GM12878 (cell line): ENCODE measurements around the gene C1D. TPM values are rescaled to one million over a fixed set of nuclear protein-coding genes. Genes with fewer than 3 reads are reported as not detected.

Experiments used
- ATAC-seq: fragments of 200-7000 bp; cut with Tn5 transposase; 3 replicates; pipeline ENCODE4 v1.9.1; 2020; ENCODE audit warnings: mild to moderate bottlenecking, moderate library complexity
- BruUV-seq: library from RNA; stranded (reverse); fragments of 400-500 nt; replicated peaks from 2 replicates; lab custom pipeline; 2021; lab: Mats Ljungman, UMichigan
- CTCF ChIA-PET: fragments of 300-600 bp; sonication (Branson Sonifier 250); formaldehyde crosslinking; extraction: SDS; loops from one replicate; lab custom pipeline; 2021; ENCODE audit warnings: inconsistent platforms; lab: Yijun Ruan, JAX
- POLR2A ChIA-PET: fragments of 350-600 bp; formaldehyde crosslinking; extraction: SDS; loops from one replicate; lab custom pipeline; 2021; ENCODE audit warnings: inconsistent platforms; lab: Charles Lee
- RAD21 ChIA-PET: fragments of 300-600 bp; sonication (Branson Sonifier 250); formaldehyde crosslinking; loops from one replicate; lab custom pipeline; 2023; ENCODE audit warnings: antibody characterized with exemption; ENCODE audit not compliant: unreplicated experiment; lab: Charles Lee
- SMC1A ChIA-PET: fragments of 300-600 bp; sonication (Branson Sonifier 250); formaldehyde crosslinking; loops from one replicate; lab custom pipeline; 2023; ENCODE audit not compliant: unreplicated experiment, uncharacterized antibody; lab: Charles Lee
- DNase-seq: peaks from one replicate; pipeline ENCODE4 v3.0.0-alpha.2; 2011; ENCODE audit warnings: low read depth, low spot score
- FAIRE-seq: peaks from 3 replicates; lab custom pipeline; 2011; peaks lifted over from hg19 to GRCh38; lab: Jason Lieb, UNC
- H2AFZ ChIP-seq: 2 replicates; pipeline ENCODE4 v1.6.0; 2011; ENCODE audit warnings: low read depth, low read length, control low read depth; ENCODE audit not compliant: control insufficient read depth
- H3K27ac ChIP-seq: 2 replicates; pipeline ENCODE4 v1.5.1; 2011; ENCODE audit warnings: control low read depth; ENCODE audit not compliant: control insufficient read depth, insufficient read depth
- H3K27me3 ChIP-seq, 2 experiments: replicated peaks in 1 of 2; 2 replicates each; pipeline versions ENCODE4 v1.6.0 to v1.6.1; 2011; ENCODE audit warnings: low read length in 1 of 2; ENCODE audit not compliant: control insufficient read depth in 2 of 2, insufficient read depth in 2 of 2
- H3K36me3 ChIP-seq, 2 experiments: 2 replicates each; pipeline ENCODE4 v1.5.1; 2011; ENCODE audit warnings: low read length in 1 of 2; ENCODE audit not compliant: control insufficient read depth in 2 of 2, insufficient read depth in 2 of 2
- H3K4me1 ChIP-seq: 2 replicates; pipeline ENCODE4 v1.6.1; 2011; ENCODE audit warnings: mild to moderate bottlenecking, low read length, moderate library complexity, mixed read lengths; ENCODE audit not compliant: control insufficient read depth, insufficient read depth
- H3K4me2 ChIP-seq: 2 replicates; pipeline ENCODE4 v1.6.0; 2011; ENCODE audit warnings: control low read depth; ENCODE audit not compliant: control insufficient read depth, insufficient read depth
- H3K4me3 ChIP-seq: fragments of 200-600 bp; sonication (generic); 2 replicates; pipeline ENCODE4 v1.5.1; 2016
- H3K79me2 ChIP-seq: 2 replicates; pipeline ENCODE4 v1.6.0; 2011; ENCODE audit warnings: low read length; ENCODE audit not compliant: control insufficient read depth, insufficient read depth
- H3K9ac ChIP-seq: 2 replicates; pipeline ENCODE4 v1.8.0; 2011; ENCODE audit warnings: low read length, control low read depth, mixed read lengths; ENCODE audit not compliant: control insufficient read depth, insufficient read depth
- H3K9me3 ChIP-seq: replicated peaks from 3 replicates; pipeline ENCODE4 v1.5.1; 2011; ENCODE audit warnings: mild to moderate bottlenecking, low read length; ENCODE audit not compliant: control insufficient read depth, insufficient read depth
- H4K20me1 ChIP-seq: 2 replicates; pipeline ENCODE4 v1.6.0; 2011; ENCODE audit not compliant: control insufficient read depth, insufficient read depth
- E2F8 ChIP-seq: fragments of 450-650 bp; IDR thresholded peaks from 2 replicates; pipeline ENCODE4 v1.6.1; 2018; ENCODE audit warnings: mild to moderate bottlenecking, low read depth, moderate library complexity; ENCODE audit not compliant: partially characterized antibody
- FOS ChIP-seq: IDR thresholded peaks from 3 replicates; pipeline ENCODE4 v1.6.1; 2011; ENCODE audit warnings: borderline replicate concordance; ENCODE audit not compliant: insufficient read length; ENCODE audit errors: extremely low read depth
- IKZF2 ChIP-seq, 2 experiments: fragments of 450-650 bp; IDR thresholded peaks; 2 replicates each; pipeline ENCODE4 v1.6.1; 2017; ENCODE audit warnings: mild to moderate bottlenecking in 2 of 2, moderate library complexity in 2 of 2
- MLLT1 ChIP-seq: fragments of 450-650 bp; IDR thresholded peaks from 2 replicates; pipeline ENCODE4 v1.6.1; 2016; ENCODE audit warnings: mild to moderate bottlenecking
- NBN ChIP-seq: fragments of 450-650 bp; IDR thresholded peaks from 2 replicates; pipeline ENCODE4 v1.6.1; 2016
- PAX5 ChIP-seq: IDR thresholded peaks from 2 replicates; pipeline ENCODE4 v1.6.1; 2011; ENCODE audit warnings: low read depth, low read length, borderline replicate concordance
- PKNOX1 ChIP-seq: fragments of 450-650 bp; IDR thresholded peaks from 2 replicates; pipeline ENCODE4 v1.6.1; 2016; ENCODE audit warnings: mild to moderate bottlenecking
- SIX5 ChIP-seq: IDR thresholded peaks from 2 replicates; pipeline ENCODE4 v1.6.1; 2011; ENCODE audit warnings: mild to moderate bottlenecking, low read depth, low read length, moderate library complexity; ENCODE audit not compliant: severe bottlenecking
- SREBF1 ChIP-seq: IDR thresholded peaks from 2 replicates; pipeline ENCODE4 v1.6.1; 2012; ENCODE audit warnings: mild to moderate bottlenecking, low read length
- TBL1XR1 ChIP-seq: IDR thresholded peaks from 2 replicates; pipeline ENCODE4 v1.6.1; 2012; ENCODE audit warnings: low read depth, low read length, improper control_type of control experiment
- USF2 ChIP-seq: IDR thresholded peaks from 2 replicates; pipeline ENCODE4 v1.6.1; 2011; ENCODE audit warnings: low read depth, low read length, improper control_type of control experiment, borderline replicate concordance
- ZBED1 ChIP-seq: IDR thresholded peaks from 2 replicates; pipeline ENCODE4 v1.6.1; 2016; ENCODE audit warnings: borderline replicate concordance
- ZBTB33 ChIP-seq: fragments of 450-650 bp; IDR thresholded peaks from 2 replicates; pipeline ENCODE4 v1.6.1; 2017; ENCODE audit warnings: mild to moderate bottlenecking
- WGBS: methylation state at CpG from one replicate; pipeline ENCODE4 v1.1.6; 2016; ENCODE audit warnings: low lambda C conversion rate; ENCODE audit not compliant: insufficient replicate concordance, insufficient coverage; ENCODE audit errors: missing lambda C conversion rate; 5-methylcytosine and 5-hydroxymethylcytosine counted together
- in situ Hi-C: fragments of 300-500 bp; cut with MboI; formaldehyde crosslinking; loops from 9 replicates; pipeline ENCODE4 v1.14.3; 2018; ENCODE audit warnings: mixed read lengths
- intact Hi-C: fragments of 100-400 bp; cut with micrococcal nuclease; formaldehyde crosslinking; loops from one replicate; pipeline ENCODE4 v1.14.2; 2022; ENCODE audit not compliant: unreplicated experiment
- polyA plus RNA-seq, 11 experiments: library from polyadenylated mRNA; depleted of rRNA in 4 of 11; unstranded in 6 of 11; stranded (reverse) in 5 of 11; fragments of >200 nt; fragmentation: Nextera tagmentation in 4 of 11; fragmentation: Illumina TruSeq in 1 of 11; extraction: Ambion mirVana in 4 of 11; extraction: Trizol in 1 of 11; gene quantifications; 1 replicate in 1 of 11; 2 replicates in 10 of 11; pipeline versions ENCODE4 v1.2.1 to v1.2.3, GENCODE V29; 2011 to 2016; ENCODE audit warnings: inconsistent platforms in 2 of 11, missing spikeins in 2 of 11, low read depth in 1 of 11
- total RNA-seq, 4 experiments: library from RNA; depleted of rRNA in 3 of 4; stranded (reverse); fragments of >200 nt in 3 of 4; fragmentation: Illumina TruSeq in 1 of 4; extraction: Trizol in 1 of 4; gene quantifications; 2 replicates each; pipeline versions ENCODE4 v1.2.1 to v1.2.3, GENCODE V29; 2013 to 2021

C1D gene
- total and polyA plus RNA-seq, 10 of the 15 experiments (the other 5 are each of a cell fraction or from before 2014, with no cell fraction given): 18.9 to 152 (median 59.1) TPM

GRCh38 chr2:68039317-68039716 lies 23.5 kb downstream of the C1D start (continued):
- TF ChIP-seq IKZF2 (IDR thresholded peaks at IDR 0.05) (no peak), SIX5 (no peak), PKNOX1 (no peak), NBN (no peak)

- FAIRE-seq: no peak
- TF ChIP-seq MLLT1 (no peak), USF2 (no peak), E2F8 (no peak), FOS (no peak), TBL1XR1 (no peak), ZBTB33 (no peak), SREBF1 (no peak), PAX5 (no peak), ZBED1 (no peak)
Observed at GRCh38 chr2:68032702-68033101, 30.1 kb downstream of the C1D start.

More at GRCh38 chr2:68032702-68033101, 30.1 kb downstream of the C1D start:
- ChIA-PET POLR2A (no interaction called here), RAD21 (interaction anchor here (1.8 to 3.1 kb wide), 3 partner anchors 77 to 1605 kb away, joined by 5 to 14 read pairs (median 10); no protein-coding TSS in a partner anchor), SMC1A (interaction anchor here (0.8 to 3.8 kb wide), 6 partner anchors 8 to 1048 kb away, joined by 3 to 13 read pairs (median 3); no protein-coding TSS in a partner anchor), CTCF (interaction anchor here (0.9 to 3.5 kb wide), 4 partner anchors 11 to 299 kb away, joined by 3 to 43 read pairs (median 4); no protein-coding TSS in a partner anchor)
- Histone ChIP-seq H3K27ac (no peak overlapping the region), H3K4me2 (no peak overlapping the region), H3K9me3 (no peaks in the 10 kb centered on the region), H3K27me3 (no peaks in the 10 kb centered on the region), H3K36me3 (no peaks in the 10 kb centered on the region), H3K9ac (no peak overlapping the region), H3K4me1 (no peaks in the 10 kb centered on the region), H2AFZ (no peak overlapping the region), H3K4me3 (no peak overlapping the region), H4K20me1 (no peaks in the 10 kb centered on the region), H3K79me2 (no peaks in the 10 kb centered on the region)
- intact Hi-C loops: loop anchor here (5.0 kb wide), 1 partner anchor 1605 kb away; no protein-coding TSS in a partner anchor
- WGBS: 66% methylated on average over 6 of the region's 6 CpGs
- ATAC-seq (no peak), DNase-seq (no peak)
- in situ Hi-C loops: no loop called here
- BruUV-seq: no TSS peak
